NCI-H1694 (cell line): ENCODE data around the gene SRRD.
"Not testable (repeated sequence)": the region's sequence is repeated elsewhere in the genome, so short reads cannot be mapped to it uniquely, and the experiment has no call there.

Experiments
- DNase-seq: peaks from one replicate; lab custom pipeline; 2025; lab: John Stamatoyannopoulos, UW

Gene SRRD

GRCh38 chr22:26483439-26484359 lies at the start of gene SRRD, which contains the start of gene HPS4:
TSS of gene SRRD (plus strand) at chr22:26483877. CDS start at chr22:26483891, 14 bp downstream.
TSS of gene HPS4 (minus strand) at chr22:26483783. CDS start at chr22:26481762, 2,021 bp downstream.
- peak; percentile 74 for DNase-seq

- no peak for DNase-seq
Observed at GRCh38 chr22:26435327-26436093, 48.2 kb upstream of the SRRD start.

- no peak for DNase-seq
Observed at GRCh38 chr22:26436903-26437515, 46.7 kb upstream of the SRRD start.

- no peak for DNase-seq
Observed at GRCh38 chr22:26437694-26438392, 45.8 kb upstream of the SRRD start.

GRCh38 chr22:26438776-26439175 lies 44.9 kb upstream of the SRRD start:
- DNase-seq, result not testable (repeated sequence)

GRCh38 chr22:26439559-26439958 lies 44.1 kb upstream of the SRRD start:
- DNase-seq, result no peak

GRCh38 chr22:26442086-26442756 lies 41.5 kb upstream of the SRRD start:
- DNase-seq, result no peak

GRCh38 chr22:26443901-26444690 lies 39.6 kb upstream of the SRRD start:
- DNase-seq, result no peak

GRCh38 chr22:26444777-26445176 lies 38.9 kb upstream of the SRRD start:
- DNase-seq, result no peak

- DNase-seq, result no peak
Observed at GRCh38 chr22:26445577-26446275, 38.0 kb upstream of the SRRD start.

- no peak for DNase-seq
Observed at GRCh38 chr22:26446808-26447515, 36.7 kb upstream of the SRRD start.

- peak; percentile 71 for DNase-seq
Observed at GRCh38 chr22:26447584-26448329, 35.9 kb upstream of the SRRD start.

- no peak for DNase-seq
Observed at GRCh38 chr22:26448334-26448733, 35.3 kb upstream of the SRRD start.

- DNase-seq, result no peak
Observed at GRCh38 chr22:26448941-26449340, 34.7 kb upstream of the SRRD start.

GRCh38 chr22:26450453-26451185 lies 33.1 kb upstream of the SRRD start:
- DNase-seq, result peak; percentile 44

GRCh38 chr22:26452236-26453016 lies 31.3 kb upstream of the SRRD start:
- DNase-seq, result no peak

- DNase-seq, result no peak
Observed at GRCh38 chr22:26453216-26453615, 30.5 kb upstream of the SRRD start.
